NCI-H2227 (cell line): ENCODE measurements around the gene NOX5.

Experiments
- DNase-seq: peaks from one replicate; lab custom pipeline; 2025; ENCODE audit not compliant: unreplicated experiment; lab: John Stamatoyannopoulos, UW

The NOX5 gene

GRCh38 chr15:69095274-69095673 lies 80.8 kb downstream of the NOX5 start:
- DNase-seq, result no peak

GRCh38 chr15:69096196-69096595 lies 81.7 kb downstream of the NOX5 start:
- DNase-seq, result no peak

GRCh38 chr15:69096626-69097025 lies 82.1 kb downstream of the NOX5 start:
- DNase-seq, result no peak

- no peak for DNase-seq
Measured at GRCh38 chr15:69098771-69099170, 84.3 kb downstream of the NOX5 start.

GRCh38 chr15:69099941-69100340 lies 85.4 kb downstream of the NOX5 start:
- no peak for DNase-seq

- DNase-seq, result no peak
Measured at GRCh38 chr15:69100821-69101220, 86.3 kb downstream of the NOX5 start.

GRCh38 chr15:69104050-69104750 lies 89.7 kb downstream of the NOX5 start:
- DNase-seq, result no peak

GRCh38 chr15:69105451-69105985 lies 91.0 kb downstream of the NOX5 start:
- DNase-seq, result no peak

- no peak for DNase-seq
Measured at GRCh38 chr15:69107025-69107620, 92.6 kb downstream of the NOX5 start.
